ENCODE results near the gene KCNH3. TPM values are rescaled to one million over a fixed set of nuclear protein-coding genes. Genes with fewer than 3 reads are reported as not detected.

Gene KCNH3
- total RNA-seq, 4 donors from 2014 or later = 0.94 to 2.2 (median 2.1) TPM; not detected in 1

GRCh38 chr12:49565406-49566265 is 26.8 kb downstream of the KCNH3 start:
- intact Hi-C loops (cut with DNase I) = no loop called here
- Histone ChIP-seq H3K27ac (no peak overlapping the region), H3K4me3 (replicated peaks in 1 of 3) (no peak overlapping the region), H3K4me1 (peaks cover 13 to 22% of the 10 kb centered on the region in 2 donors), H3K9me3 (no peaks in the 10 kb centered on the region), H3K36me3 (peaks cover 33 to 42% of the 10 kb centered on the region in 2 donors), H3K27me3 (no peaks in the 10 kb centered on the region)
- TF ChIP-seq CTCF (IDR thresholded peaks at IDR 0.05) = no peak
- TF ChIP-seq POLR2A (IDR thresholded peaks at IDR 0.05) = no peak
- 96% methylated on average over 12 of the region's 12 CpGs for WGBS, 2 donors
- DNase-seq = no peak

- Histone ChIP-seq H3K9me3 (no peaks in the 10 kb centered on the region), H3K27ac (no peak overlapping the region), H3K4me1 (peaks cover 13 to 22% of the 10 kb centered on the region in 2 donors), H3K4me3 (replicated peaks in 1 of 3) (no peak overlapping the region), H3K36me3 (peaks cover 33 to 35% of the 10 kb centered on the region in 2 donors), H3K27me3 (no peaks in the 10 kb centered on the region)
- DNase-seq = no peak
- intact Hi-C loops (cut with DNase I) = no loop called here
- TF ChIP-seq CTCF (IDR thresholded peaks at IDR 0.05) (no peak), POLR2A (IDR thresholded peaks at IDR 0.05) (no peak)
- 96 to 99% methylated on average over 9 to 12 of the region's 13 CpGs for WGBS, 2 donors
Measured at GRCh38 chr12:49566361-49566760, 27.5 kb downstream of the KCNH3 start.

GRCh38 chr12:49567302-49567610 is 28.4 kb downstream of the KCNH3 start:
- Histone ChIP-seq H3K4me1 (peaks cover 13 to 22% of the 10 kb centered on the region in 2 donors), H3K27ac (peak overlapping the region in 2 of 3 donors; percentile 84 to 90), H3K27me3 (no peaks in the 10 kb centered on the region), H3K9me3 (no peaks in the 10 kb centered on the region), H3K36me3 (peaks cover 28 to 30% of the 10 kb centered on the region in 2 donors), H3K4me3 (replicated peaks in 1 of 3) (peak overlapping the region; percentile 67 to 80 (median 76))
- no peak for TF ChIP-seq CTCF (IDR thresholded peaks at IDR 0.05)
- no peak for TF ChIP-seq POLR2A (IDR thresholded peaks at IDR 0.05)
- intact Hi-C loops (cut with DNase I) = no loop called here
- DNase-seq = no peak
- WGBS, 2 donors = 0 to 2% methylated on average over 7 to 11 of the region's 11 CpGs

- H3K4me1 ChIP-seq = peaks cover 13 to 22% of the 10 kb centered on the region in 2 donors
Measured at GRCh38 chr12:49567611-49568441, 29.0 kb downstream of the KCNH3 start, which contains the start of gene MCRS1. Gene MCRS1 (minus strand): TSS chr12:49568142. CDS start chr12:49566731, 1,411 bp downstream.

More at GRCh38 chr12:49567611-49568441, 29.0 kb downstream of the KCNH3 start, which contains the start of gene MCRS1:
- peaks cover 22 to 24% of the 10 kb centered on the region in 2 donors for H3K36me3 ChIP-seq
- H3K4me3 ChIP-seq (replicated peaks in 1 of 3) = peak within 1 kb of the TSS; percentile 67 to 80 (median 76)
- peak within 1 kb of the TSS; percentile 42 to 90 (median 84) for H3K27ac ChIP-seq
- TF ChIP-seq CTCF (IDR thresholded peaks at IDR 0.05) (no peak), POLR2A (IDR thresholded peaks at IDR 0.05) (peak in 1 of 2 donors; percentile 76)
- DNase-seq = peak; percentile 84 to 85
- intact Hi-C loops (cut with DNase I) = no loop called here
- H3K9me3 ChIP-seq = no peaks in the 10 kb centered on the region
- H3K27me3 ChIP-seq = no peaks in the 10 kb centered on the region
- 0 to 1% methylated on average over 41 to 53 of the region's 54 CpGs for WGBS, 2 donors

All from thyroid gland (tissue), 4 donors.